Raji (cell line): ENCODE results near the gene CLEC11A.
"Not testable (repeated sequence)": the region's sequence is repeated elsewhere in the genome, so short reads cannot be mapped to it uniquely, and the experiment has no call there.

Source experiments
- POLR2A ChIP-seq: IDR thresholded peaks from 2 replicates; pipeline ENCODE4 v1.6.1; 2011; ENCODE audit warnings: low read depth, low read length, control low read depth; ENCODE audit not compliant: insufficient read depth

Gene CLEC11A

DNA sequence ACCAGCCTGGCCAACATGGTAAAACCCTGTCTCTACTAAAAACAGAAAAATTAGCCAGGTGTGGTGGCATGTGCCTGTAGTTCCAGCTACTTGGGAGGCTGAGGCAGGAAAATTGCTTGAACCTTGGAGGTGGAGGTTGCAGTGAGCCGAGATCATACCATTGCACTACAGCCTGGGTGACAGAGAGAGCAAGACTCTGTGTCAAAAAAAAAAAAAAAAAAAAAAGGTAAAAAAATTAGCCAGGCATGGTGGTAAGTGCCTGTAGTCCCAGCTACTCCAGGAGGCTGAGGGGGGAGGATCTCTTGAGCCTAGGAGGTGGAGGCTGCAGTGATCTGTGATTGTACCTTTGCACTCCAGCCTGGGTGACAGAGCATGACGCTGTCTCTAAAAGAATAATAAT is 47.0 kb downstream of the CLEC11A start, which contains the start of gene GPR32:
Gene GPR32, plus strand, starts transcription at position 301 of the 400 bp plus-strand sequence. CDS start 137 bp downstream, outside the sequence.
- not testable (repeated sequence) for TF ChIP-seq POLR2A

DNA sequence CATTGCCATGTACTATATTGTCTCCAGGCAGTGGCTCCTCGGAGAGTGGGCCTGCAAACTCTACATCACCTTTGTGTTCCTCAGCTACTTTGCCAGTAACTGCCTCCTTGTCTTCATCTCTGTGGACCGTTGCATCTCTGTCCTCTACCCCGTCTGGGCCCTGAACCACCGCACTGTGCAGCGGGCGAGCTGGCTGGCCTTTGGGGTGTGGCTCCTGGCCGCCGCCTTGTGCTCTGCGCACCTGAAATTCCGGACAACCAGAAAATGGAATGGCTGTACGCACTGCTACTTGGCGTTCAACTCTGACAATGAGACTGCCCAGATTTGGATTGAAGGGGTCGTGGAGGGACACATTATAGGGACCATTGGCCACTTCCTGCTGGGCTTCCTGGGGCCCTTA is 47.7 kb downstream of the CLEC11A start:
- TF ChIP-seq POLR2A: no peak

DNA sequence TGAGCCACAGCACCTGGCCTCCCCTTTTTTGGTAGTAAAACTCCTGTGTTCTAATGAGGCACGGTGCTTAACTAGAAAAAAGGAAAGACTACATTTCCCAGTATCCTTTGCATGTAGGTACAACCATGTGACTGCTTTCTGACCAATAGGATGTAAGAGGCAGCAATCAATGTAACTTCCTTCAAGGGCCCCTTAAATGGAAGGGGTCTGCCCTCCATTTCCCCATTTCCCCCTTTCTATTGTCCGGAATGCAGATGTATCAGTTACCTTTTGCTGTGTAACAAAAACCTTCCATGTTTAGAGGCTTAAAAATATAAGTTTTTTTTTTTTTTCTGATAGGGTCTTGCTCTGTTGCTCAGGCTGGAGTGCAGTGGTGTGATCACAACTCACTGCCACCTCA is 49.3 kb downstream of the CLEC11A start:
- no peak for TF ChIP-seq POLR2A
